GM18508 (cell line): ENCODE measurements around the gene RNU1-3.
"Not testable (repeated sequence)": the region's sequence is repeated elsewhere in the genome, so short reads cannot be mapped to it uniquely, and the experiment has no call there.

Source experiments
- ATAC-seq: cut with Tn5 transposase; IDR thresholded peaks from one replicate; pipeline ENCODE4 v1.9.1; 2021; ENCODE audit warnings: moderate number of reproducible peaks; ENCODE audit not compliant: insufficient read depth, unreplicated experiment

The RNU1-3 gene

GRCh38 chr1:16666502-16667413 is at the start of gene RNU1-3:
Gene RNU1-3 (minus strand): TSS chr1:16666948.
- not testable (repeated sequence) for ATAC-seq

GRCh38 chr1:16713480-16713879 is 46.7 kb upstream of the RNU1-3 start:
- ATAC-seq = not testable (repeated sequence)

GRCh38 chr1:16712984-16713383 is 46.2 kb upstream of the RNU1-3 start:
- ATAC-seq = not testable (repeated sequence)

- not testable (repeated sequence) for ATAC-seq
These were observed 45.8 kb upstream of the RNU1-3 start for GRCh38 chr1:16712582-16712981.

- ATAC-seq = not testable (repeated sequence)
These were observed 45.4 kb upstream of the RNU1-3 start for GRCh38 chr1:16712131-16712530.

GRCh38 chr1:16710618-16711017 is 43.9 kb upstream of the RNU1-3 start:
- not testable (repeated sequence) for ATAC-seq

- not testable (repeated sequence) for ATAC-seq
These were observed 42.9 kb upstream of the RNU1-3 start for GRCh38 chr1:16709659-16710087.

- ATAC-seq = not testable (repeated sequence)
These were observed 42.0 kb upstream of the RNU1-3 start for GRCh38 chr1:16708704-16709103.

GRCh38 chr1:16707130-16708093 is 40.7 kb upstream of the RNU1-3 start:
- not testable (repeated sequence) for ATAC-seq

- not testable (repeated sequence) for ATAC-seq
These were observed 39.6 kb upstream of the RNU1-3 start for GRCh38 chr1:16706302-16706701.

GRCh38 chr1:16704502-16705100 is 37.9 kb upstream of the RNU1-3 start:
- ATAC-seq = not testable (repeated sequence)

GRCh38 chr1:16704076-16704475 is 37.3 kb upstream of the RNU1-3 start:
- ATAC-seq = not testable (repeated sequence)

- not testable (repeated sequence) for ATAC-seq
These were observed 36.9 kb upstream of the RNU1-3 start for GRCh38 chr1:16703602-16704001.

GRCh38 chr1:16703141-16703540 is 36.4 kb upstream of the RNU1-3 start:
- not testable (repeated sequence) for ATAC-seq

- ATAC-seq = not testable (repeated sequence)
These were observed 35.5 kb upstream of the RNU1-3 start for GRCh38 chr1:16702280-16702679.

- ATAC-seq = not testable (repeated sequence)
These were observed 34.4 kb upstream of the RNU1-3 start for GRCh38 chr1:16701189-16701588.

- not testable (repeated sequence) for ATAC-seq
These were observed 33.6 kb upstream of the RNU1-3 start for GRCh38 chr1:16700138-16700895.

- ATAC-seq = not testable (repeated sequence)
These were observed 32.7 kb upstream of the RNU1-3 start for GRCh38 chr1:16699440-16699839.

GRCh38 chr1:16697152-16697551 is 30.4 kb upstream of the RNU1-3 start:
- ATAC-seq = not testable (repeated sequence)
